Stimulated activated CD8-positive, alpha-beta memory T cell treated with anti-CD3 and anti-CD28 coated beads, Interleukin-12 subunit alpha, Interleukin-12 subunit beta, amount 100 ng/mL, for 24 hours (primary cell): ENCODE measurements around the gene HS3ST6.
A peak's percentile ranks its signal among the peaks of the same experiment; 100 is the strongest.
"Not testable (repeated sequence)": the region's sequence is repeated elsewhere in the genome, so short reads cannot be mapped to it uniquely, and the experiment has no call there.

ENCODE experiments used
- DNase-seq: peaks from one replicate; pipeline ENCODE4 v3.0.0-alpha.2; 2020; ENCODE audit errors: extremely low read depth

Gene HS3ST6

GRCh38 chr16:1946495-1947368, 28.5 kb upstream of the HS3ST6 start:
- DNase-seq: no peak

- no peak for DNase-seq
Measured at GRCh38 chr16:1945559-1946391, 27.6 kb upstream of the HS3ST6 start.

GRCh38 chr16:1944612-1945199, 26.5 kb upstream of the HS3ST6 start:
- DNase-seq: no peak

GRCh38 chr16:1942810-1943726, 24.9 kb upstream of the HS3ST6 start, which contains the start of gene MSRB1:
Gene MSRB1 (minus strand): TSS chr16:1943199. CDS start chr16:1943156, 43 bp downstream.
- peak; percentile 100 for DNase-seq

- no peak for DNase-seq
Measured at GRCh38 chr16:1942047-1942809, 24.0 kb upstream of the HS3ST6 start.

- DNase-seq: no peak
Measured at GRCh38 chr16:1941162-1942046, 23.2 kb upstream of the HS3ST6 start.

GRCh38 chr16:1940273-1941161, 22.3 kb upstream of the HS3ST6 start:
- DNase-seq: no peak

- not testable (repeated sequence) for DNase-seq
Measured at GRCh38 chr16:1939833-1940232, 21.6 kb upstream of the HS3ST6 start.

- no peak for DNase-seq
Measured at GRCh38 chr16:1938910-1939309, 20.7 kb upstream of the HS3ST6 start.

GRCh38 chr16:1938316-1938715, 20.1 kb upstream of the HS3ST6 start:
- DNase-seq: no peak

GRCh38 chr16:1936945-1937479, 18.8 kb upstream of the HS3ST6 start:
- DNase-seq: no peak

- no peak for DNase-seq
Measured at GRCh38 chr16:1933097-1933661, 15.0 kb upstream of the HS3ST6 start.

- no peak for DNase-seq
Measured at GRCh38 chr16:1932050-1933028, 14.1 kb upstream of the HS3ST6 start.

- no peak for DNase-seq
Measured at GRCh38 chr16:1930338-1930720, 12.1 kb upstream of the HS3ST6 start.

GRCh38 chr16:1929578-1930337, 11.5 kb upstream of the HS3ST6 start:
- DNase-seq: peak; percentile 81

GRCh38 chr16:1929105-1929504, 10.9 kb upstream of the HS3ST6 start:
- DNase-seq: no peak
